A549 (cell line): ENCODE measurements around the gene SRSF4. TPM values are rescaled to one million over a fixed set of nuclear protein-coding genes. Genes with fewer than 3 reads are reported as not detected.

Experiments used
- ATAC-seq, 2 experiments: fragments of 200-7000 bp in 1 of 2; fragments of >200 bp in 1 of 2; cut with Nextera tagmentation in 1 of 2; cut with Tn5 transposase in 1 of 2; 3 replicates each; pipeline versions ENCODE4 v1.8.0 to v1.9.1; 2018 to 2020; ENCODE audit warnings: mild to moderate bottlenecking in 1 of 2, moderate library complexity in 1 of 2
- CTCF ChIA-PET: fragments of 300-600 bp; sonication (Branson Sonifier 250); formaldehyde crosslinking; extraction: SDS; loops from one replicate; lab custom pipeline; 2021; ENCODE audit warnings: antibody characterized with exemption, inconsistent platforms; lab: Yijun Ruan, JAX
- POLR2A ChIA-PET: fragments of 350-600 bp; formaldehyde crosslinking; extraction: SDS; loops from one replicate; lab custom pipeline; 2021; ENCODE audit warnings: antibody characterized with exemption, inconsistent platforms; lab: Yijun Ruan, JAX
- DNase-seq, 2 experiments: peaks; one replicate each; pipeline versions ENCODE4 v3.0.0 to v3.0.0-alpha.2; 2011 to 2016; ENCODE audit warnings: low read depth in 1 of 2, low spot score in 1 of 2
- FAIRE-seq: peaks from 2 replicates; lab custom pipeline; 2011; peaks lifted over from hg19 to GRCh38; lab: Jason Lieb, UNC
- H3K27ac ChIP-seq, 2 experiments: fragments of >200 bp; sonication (Bioruptor Twin); formaldehyde crosslinking; 3 replicates each; pipeline ENCODE4 v1.5.1; 2016 to 2017
- H3K4me1 ChIP-seq: fragments of >200 bp; sonication (Bioruptor Twin); formaldehyde crosslinking; 3 replicates; pipeline ENCODE4 v1.6.1; 2016
- H3K4me2 ChIP-seq: fragments of >200 bp; sonication (Bioruptor Twin); formaldehyde crosslinking; 3 replicates; pipeline ENCODE4 v1.6.1; 2016
- H3K4me3 ChIP-seq: fragments of >200 bp; sonication (Bioruptor Twin); formaldehyde crosslinking; 3 replicates; pipeline ENCODE4 v1.5.1; 2016
- H3K9me3 ChIP-seq: fragments of >200 bp; sonication (Bioruptor Twin); formaldehyde crosslinking; 3 replicates; pipeline ENCODE4 v1.6.1; 2016
- CEBPB ChIP-seq, 2 experiments: fragments of >200 bp in 1 of 2; sonication (Bioruptor Twin) in 1 of 2; formaldehyde crosslinking in 1 of 2; IDR thresholded peaks; 2 replicates each; pipeline ENCODE4 v1.6.1; 2012 to 2016
- CTCF ChIP-seq: fragments of >200 bp; sonication (Bioruptor Twin); formaldehyde crosslinking; IDR thresholded peaks from 3 replicates; pipeline ENCODE4 v1.5.1; 2016
- EHMT2 ChIP-seq: fragments of 200-600 bp; sonication (generic); IDR thresholded peaks from 2 replicates; pipeline ENCODE4 v1.6.1; 2016; ENCODE audit warnings: antibody characterized with exemption, low read depth, mild to moderate bottlenecking, moderate library complexity
- ELK1 ChIP-seq: fragments of 150-350 bp; IDR thresholded peaks from 2 replicates; pipeline ENCODE4 v1.6.1; 2014; ENCODE audit warnings: low read depth, mild to moderate bottlenecking, low read length
- FOSB ChIP-seq: fragments of 250-450 bp; sonication (Bioruptor Pico); IDR thresholded peaks from 2 replicates; pipeline ENCODE4 v1.5.0; 2020; ENCODE audit warnings: mild to moderate bottlenecking, moderate library complexity
- FOXS1 ChIP-seq: fragments of 250-450 bp; sonication (Bioruptor Pico); IDR thresholded peaks from 2 replicates; pipeline ENCODE4 v1.5.0; 2020; ENCODE audit warnings: mild to moderate bottlenecking, moderate library complexity
- JUN ChIP-seq, 2 experiments: fragments of >200 bp; sonication (Bioruptor Twin); formaldehyde crosslinking; IDR thresholded peaks; 2 replicates in 1 of 2; 3 replicates in 1 of 2; pipeline ENCODE4 v1.6.1; 2016 to 2017
- JUNB ChIP-seq: fragments of >200 bp; sonication (Bioruptor Twin); formaldehyde crosslinking; IDR thresholded peaks from 2 replicates; pipeline ENCODE4 v1.6.1; 2016
- MAZ ChIP-seq: fragments of 150-350 bp; IDR thresholded peaks from 2 replicates; pipeline ENCODE4 v1.6.1; 2014; ENCODE audit warnings: antibody characterized with exemption, low read depth, low read length, borderline replicate concordance
- MYC ChIP-seq: IDR thresholded peaks from 2 replicates; pipeline ENCODE4 v1.6.1; 2012; ENCODE audit warnings: mild to moderate bottlenecking, inconsistent platforms, low read length, improper control_type of control experiment, borderline replicate concordance
- PBX3 ChIP-seq: IDR thresholded peaks from 2 replicates; pipeline ENCODE4 v1.6.1; 2012
- SREBF2 ChIP-seq: fragments of 450-650 bp; IDR thresholded peaks from 2 replicates; pipeline ENCODE4 v1.6.1; 2014; ENCODE audit warnings: mild to moderate bottlenecking, moderate library complexity
- TFCP2L1 ChIP-seq: fragments of 250-450 bp; sonication (Bioruptor Pico); IDR thresholded peaks from 2 replicates; pipeline ENCODE4 v1.5.0; 2021; ENCODE audit warnings: mild to moderate bottlenecking
- ZFP36 ChIP-seq: fragments of 450-650 bp; IDR thresholded peaks from 2 replicates; pipeline ENCODE4 v1.6.1; 2014; ENCODE audit warnings: borderline replicate concordance; ENCODE audit not compliant: partially characterized antibody
- WGBS: methylation state at CpG from one replicate; pipeline ENCODE4 v1.1.6; 2017; ENCODE audit errors: missing lambda C conversion rate; 5-methylcytosine and 5-hydroxymethylcytosine counted together
- polyA plus RNA-seq, 4 experiments: library from polyadenylated mRNA; depleted of rRNA in 3 of 4; stranded (reverse); fragments of >200 nt; fragmentation: RNase III in 1 of 4; extraction: RNeasy Plus Mini Kit Qiagen cat#74134 plus additional on column Dnase treatment in 1 of 4; gene quantifications; 2 replicates in 3 of 4; 3 replicates in 1 of 4; pipeline ENCODE4 v1.2.3, GENCODE V29; 2011 to 2017
- TF ChIP-seq, protein P1 (sequence below): fragments of 200-600 bp; sonication (generic); IDR thresholded peaks from 2 replicates; pipeline ENCODE4 v1.6.1; 2016; ENCODE audit warnings: antibody characterized with exemption, mild to moderate bottlenecking, moderate library complexity

Gene SRSF4
- polyA plus RNA-seq, 2 of the 4 experiments (the other 2 are of a cell fraction): 45.6 to 64.5 TPM

- TF ChIP-seq, protein P1, sequence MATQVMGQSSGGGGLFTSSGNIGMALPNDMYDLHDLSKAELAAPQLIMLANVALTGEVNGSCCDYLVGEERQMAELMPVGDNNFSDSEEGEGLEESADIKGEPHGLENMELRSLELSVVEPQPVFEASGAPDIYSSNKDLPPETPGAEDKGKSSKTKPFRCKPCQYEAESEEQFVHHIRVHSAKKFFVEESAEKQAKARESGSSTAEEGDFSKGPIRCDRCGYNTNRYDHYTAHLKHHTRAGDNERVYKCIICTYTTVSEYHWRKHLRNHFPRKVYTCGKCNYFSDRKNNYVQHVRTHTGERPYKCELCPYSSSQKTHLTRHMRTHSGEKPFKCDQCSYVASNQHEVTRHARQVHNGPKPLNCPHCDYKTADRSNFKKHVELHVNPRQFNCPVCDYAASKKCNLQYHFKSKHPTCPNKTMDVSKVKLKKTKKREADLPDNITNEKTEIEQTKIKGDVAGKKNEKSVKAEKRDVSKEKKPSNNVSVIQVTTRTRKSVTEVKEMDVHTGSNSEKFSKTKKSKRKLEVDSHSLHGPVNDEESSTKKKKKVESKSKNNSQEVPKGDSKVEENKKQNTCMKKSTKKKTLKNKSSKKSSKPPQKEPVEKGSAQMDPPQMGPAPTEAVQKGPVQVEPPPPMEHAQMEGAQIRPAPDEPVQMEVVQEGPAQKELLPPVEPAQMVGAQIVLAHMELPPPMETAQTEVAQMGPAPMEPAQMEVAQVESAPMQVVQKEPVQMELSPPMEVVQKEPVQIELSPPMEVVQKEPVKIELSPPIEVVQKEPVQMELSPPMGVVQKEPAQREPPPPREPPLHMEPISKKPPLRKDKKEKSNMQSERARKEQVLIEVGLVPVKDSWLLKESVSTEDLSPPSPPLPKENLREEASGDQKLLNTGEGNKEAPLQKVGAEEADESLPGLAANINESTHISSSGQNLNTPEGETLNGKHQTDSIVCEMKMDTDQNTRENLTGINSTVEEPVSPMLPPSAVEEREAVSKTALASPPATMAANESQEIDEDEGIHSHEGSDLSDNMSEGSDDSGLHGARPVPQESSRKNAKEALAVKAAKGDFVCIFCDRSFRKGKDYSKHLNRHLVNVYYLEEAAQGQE: no peak
- no peak for TF ChIP-seq CEBPB (IDR thresholded peaks at IDR 0.05)
Measured at GRCh38 chr1:29227511-29227910, 45.8 kb upstream of the SRSF4 start (continued).

DNA sequence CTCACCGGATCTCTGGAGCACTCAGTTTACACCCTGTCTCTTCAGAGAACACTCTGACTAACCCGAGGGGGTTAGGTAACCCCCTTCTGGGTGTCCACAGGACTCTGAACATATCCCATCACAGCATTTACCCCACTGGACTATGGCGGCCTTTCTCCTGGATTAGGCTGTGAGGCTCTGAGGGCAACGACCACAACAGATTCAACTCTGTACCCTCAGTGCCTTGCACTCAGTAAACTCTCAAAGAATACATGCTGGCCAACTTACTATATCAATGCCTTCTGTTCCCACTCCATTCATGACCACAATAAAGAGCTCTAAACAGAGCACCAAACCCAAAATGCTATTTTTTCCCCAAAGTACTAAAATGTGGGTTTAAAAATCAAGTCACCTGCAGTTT, 43.7 kb upstream of the SRSF4 start:
- Histone ChIP-seq H3K9me3 (no peaks in the 10 kb centered on the region), H3K4me2 (no peak overlapping the region), H3K4me3 (no peak overlapping the region), H3K27ac (no peak overlapping the region), H3K4me1 (peaks cover 6% of the 10 kb centered on the region; the same call in 1 of the 3 replicates)
- ChIA-PET CTCF (interaction anchor here (1.6 kb wide), 1 partner anchor 28 kb away, joined by 5 read pairs; no protein-coding TSS in a partner anchor), POLR2A (no interaction called here)
- ATAC-seq: no peak
- FAIRE-seq: no peak
- WGBS: 81% methylated on average over 4 of the region's 4 CpGs
- DNase-seq: no peak
- no peak for TF ChIP-seq CTCF

DNA sequence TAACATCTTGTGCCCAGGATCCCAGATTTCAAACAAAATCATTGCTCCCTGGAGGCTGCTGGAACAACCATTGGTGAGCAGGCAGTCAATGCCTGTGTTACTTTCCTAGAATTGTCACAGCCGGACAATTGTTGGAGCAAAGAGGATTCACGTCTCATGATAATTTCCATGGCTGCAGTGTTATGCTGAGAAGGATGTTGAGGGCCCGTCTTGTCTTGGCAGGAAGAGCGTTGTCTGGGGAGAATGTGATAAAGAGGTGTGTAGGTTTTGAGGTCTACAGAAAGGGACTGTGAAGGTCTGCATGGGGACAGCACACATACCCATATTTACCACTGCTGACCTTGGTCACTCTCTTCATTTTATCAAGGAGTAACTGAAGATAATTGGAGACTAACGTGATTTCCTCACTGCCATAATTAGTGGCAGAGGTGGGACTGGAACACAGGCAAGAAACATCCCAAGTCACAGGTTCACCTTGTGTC, 42.7 kb upstream of the SRSF4 start:
- TF ChIP-seq FOSB (no peak), SREBF2 (no peak), MYC (no peak), ZFP36 (no peak), TFCP2L1 (no peak), ELK1 (no peak), PBX3 (no peak), FOXS1 (no peak), EHMT2 (no peak), JUNB (no peak), MAZ (no peak), JUN (IDR thresholded peaks at IDR 0.05) (no peak)
- H3K9me3 ChIP-seq: no peaks in the 10 kb centered on the region
- DNase-seq (no peak), ATAC-seq (no peak), FAIRE-seq (no peak)
- H3K27ac ChIP-seq: no peak overlapping the region
- ChIA-PET CTCF (no interaction called here), POLR2A (no interaction called here)
- no peak overlapping the region for H3K4me2 ChIP-seq
- no peaks in the 10 kb centered on the region; the same call in 2 of the 3 replicates for H3K4me1 ChIP-seq
- 97% methylated on average over 5 of the region's 5 CpGs for whole genome bisulfite sequencing
- no peak overlapping the region for H3K4me3 ChIP-seq
